ENCODE measurements around the gene SYDE2.
A peak's percentile ranks its signal among the peaks of the same experiment; 100 is the strongest.

The SYDE2 gene

GRCh38 chr1:85243372-85243771 lies 42.6 kb upstream of the SYDE2 start:
- Mint-ChIP-seq H3K27ac (peak overlapping the region; percentile 94 to 98 (median 94)), H3K9me3 (no peaks in the 10 kb centered on the region), H3K27me3 (ENCODE audit: low read depth) (no peaks in the 10 kb centered on the region), H3K36me3 (ENCODE audit: low read depth) (peaks cover 4% of the 10 kb centered on the region), H3K4me3 (no peak overlapping the region), H3K4me1 (peaks cover 47% of the 10 kb centered on the region)
- TF ChIP-seq, protein P1, sequence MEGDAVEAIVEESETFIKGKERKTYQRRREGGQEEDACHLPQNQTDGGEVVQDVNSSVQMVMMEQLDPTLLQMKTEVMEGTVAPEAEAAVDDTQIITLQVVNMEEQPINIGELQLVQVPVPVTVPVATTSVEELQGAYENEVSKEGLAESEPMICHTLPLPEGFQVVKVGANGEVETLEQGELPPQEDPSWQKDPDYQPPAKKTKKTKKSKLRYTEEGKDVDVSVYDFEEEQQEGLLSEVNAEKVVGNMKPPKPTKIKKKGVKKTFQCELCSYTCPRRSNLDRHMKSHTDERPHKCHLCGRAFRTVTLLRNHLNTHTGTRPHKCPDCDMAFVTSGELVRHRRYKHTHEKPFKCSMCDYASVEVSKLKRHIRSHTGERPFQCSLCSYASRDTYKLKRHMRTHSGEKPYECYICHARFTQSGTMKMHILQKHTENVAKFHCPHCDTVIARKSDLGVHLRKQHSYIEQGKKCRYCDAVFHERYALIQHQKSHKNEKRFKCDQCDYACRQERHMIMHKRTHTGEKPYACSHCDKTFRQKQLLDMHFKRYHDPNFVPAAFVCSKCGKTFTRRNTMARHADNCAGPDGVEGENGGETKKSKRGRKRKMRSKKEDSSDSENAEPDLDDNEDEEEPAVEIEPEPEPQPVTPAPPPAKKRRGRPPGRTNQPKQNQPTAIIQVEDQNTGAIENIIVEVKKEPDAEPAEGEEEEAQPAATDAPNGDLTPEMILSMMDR (IDR thresholded peaks at IDR 0.05; ENCODE audit: unreplicated experiment in 3 of 3): no peak

DNA sequence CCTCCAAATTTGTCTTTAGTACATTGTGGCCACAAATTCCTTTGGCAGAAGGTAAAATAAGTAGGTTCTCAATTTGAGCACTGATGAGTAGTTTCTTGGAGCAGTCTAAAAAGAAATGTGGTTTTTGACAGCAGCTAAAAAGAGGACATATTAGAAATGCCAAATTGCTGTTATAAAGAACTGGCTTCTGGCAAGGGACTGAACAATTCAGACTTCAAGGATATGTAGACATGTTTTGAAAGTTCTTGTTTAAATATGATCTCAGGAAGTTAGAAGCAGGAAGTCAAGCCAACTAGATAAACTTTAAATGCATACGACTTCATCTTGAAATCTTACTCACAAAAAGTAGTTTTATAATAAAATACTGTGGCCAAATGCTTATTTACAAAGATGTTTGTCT lies 39.8 kb upstream of the SYDE2 start:
- Mint-ChIP-seq H3K27me3 (ENCODE audit: low read depth) (no peaks in the 10 kb centered on the region), H3K4me3 (peak overlapping the region in 1 of 3 experiments; percentile 49), H3K4me1 (peaks cover 43% of the 10 kb centered on the region), H3K27ac (peak overlapping the region; percentile 86 to 98 (median 95)), H3K9me3 (no peaks in the 10 kb centered on the region), H3K36me3 (ENCODE audit: low read depth) (no peaks in the 10 kb centered on the region)
- TF ChIP-seq, protein P1 (IDR thresholded peaks at IDR 0.05; ENCODE audit: unreplicated experiment in 3 of 3): no peak

DNA sequence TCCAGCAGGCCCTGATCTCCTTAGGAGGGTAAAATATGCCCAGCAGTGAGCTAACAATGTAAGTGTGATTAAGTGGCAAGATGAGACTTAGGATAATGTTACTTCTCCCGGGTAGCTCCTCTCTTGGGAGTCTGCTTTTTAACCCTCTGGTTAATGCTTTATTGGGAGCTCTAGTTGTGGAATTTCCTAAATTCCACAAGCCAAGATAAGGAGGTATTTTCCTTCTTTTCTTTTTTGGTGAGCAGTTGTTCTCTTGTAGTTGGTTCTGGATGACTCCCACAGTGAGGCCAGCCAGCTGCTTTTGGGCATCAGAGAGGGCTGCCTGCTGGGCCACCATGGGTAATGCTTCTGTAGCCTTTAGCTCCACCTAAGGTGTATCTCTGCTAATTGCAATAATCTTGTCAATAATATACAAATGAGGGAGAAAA lies 39.4 kb upstream of the SYDE2 start:
- H3K4me1 Mint-ChIP-seq: peaks cover 38% of the 10 kb centered on the region
- no peaks in the 10 kb centered on the region for H3K36me3 Mint-ChIP-seq (ENCODE audit: low read depth)
- H3K27me3 Mint-ChIP-seq (ENCODE audit: low read depth): no peaks in the 10 kb centered on the region
- no peak overlapping the region for H3K4me3 Mint-ChIP-seq
- TF ChIP-seq, protein P1 (IDR thresholded peaks at IDR 0.05; ENCODE audit: unreplicated experiment in 3 of 3): no peak
- H3K9me3 Mint-ChIP-seq: no peaks in the 10 kb centered on the region
- H3K27ac Mint-ChIP-seq: peak overlapping the region; percentile 86 to 98 (median 95)

GRCh38 chr1:85237613-85238012 lies 36.8 kb upstream of the SYDE2 start:
- Mint-ChIP-seq H3K4me1 (peaks cover 20% of the 10 kb centered on the region), H3K4me3 (no peak overlapping the region), H3K36me3 (ENCODE audit: low read depth) (no peaks in the 10 kb centered on the region), H3K27ac (no peak overlapping the region), H3K27me3 (ENCODE audit: low read depth) (peaks cover 3% of the 10 kb centered on the region), H3K9me3 (no peaks in the 10 kb centered on the region)
- TF ChIP-seq, protein P1 (IDR thresholded peaks at IDR 0.05; ENCODE audit: unreplicated experiment in 3 of 3): no peak

- Mint-ChIP-seq H3K27me3 (ENCODE audit: low read depth) (peaks cover 3% of the 10 kb centered on the region), H3K27ac (no peak overlapping the region), H3K4me1 (peaks cover 25% of the 10 kb centered on the region), H3K36me3 (ENCODE audit: low read depth) (no peaks in the 10 kb centered on the region), H3K9me3 (no peaks in the 10 kb centered on the region), H3K4me3 (no peak overlapping the region)
- TF ChIP-seq, protein P1 (IDR thresholded peaks at IDR 0.05; ENCODE audit: unreplicated experiment in 3 of 3): no peak
Measured at GRCh38 chr1:85230305-85230977, 29.6 kb upstream of the SYDE2 start.

GRCh38 chr1:85229574-85230097 lies 28.8 kb upstream of the SYDE2 start:
- no peaks in the 10 kb centered on the region for H3K9me3 Mint-ChIP-seq
- peaks cover 33% of the 10 kb centered on the region for H3K4me1 Mint-ChIP-seq
- H3K27ac Mint-ChIP-seq: peak overlapping the region in 1 of 3 experiments; percentile 11
- H3K27me3 Mint-ChIP-seq (ENCODE audit: low read depth): peaks cover 3% of the 10 kb centered on the region
- TF ChIP-seq, protein P1 (IDR thresholded peaks at IDR 0.05; ENCODE audit: unreplicated experiment in 3 of 3): no peak
- H3K36me3 Mint-ChIP-seq (ENCODE audit: low read depth): no peaks in the 10 kb centered on the region
- H3K4me3 Mint-ChIP-seq: no peak overlapping the region

All from nephron (organoid).